Measurements from ENCODE around the gene COL27A1.

DNA sequence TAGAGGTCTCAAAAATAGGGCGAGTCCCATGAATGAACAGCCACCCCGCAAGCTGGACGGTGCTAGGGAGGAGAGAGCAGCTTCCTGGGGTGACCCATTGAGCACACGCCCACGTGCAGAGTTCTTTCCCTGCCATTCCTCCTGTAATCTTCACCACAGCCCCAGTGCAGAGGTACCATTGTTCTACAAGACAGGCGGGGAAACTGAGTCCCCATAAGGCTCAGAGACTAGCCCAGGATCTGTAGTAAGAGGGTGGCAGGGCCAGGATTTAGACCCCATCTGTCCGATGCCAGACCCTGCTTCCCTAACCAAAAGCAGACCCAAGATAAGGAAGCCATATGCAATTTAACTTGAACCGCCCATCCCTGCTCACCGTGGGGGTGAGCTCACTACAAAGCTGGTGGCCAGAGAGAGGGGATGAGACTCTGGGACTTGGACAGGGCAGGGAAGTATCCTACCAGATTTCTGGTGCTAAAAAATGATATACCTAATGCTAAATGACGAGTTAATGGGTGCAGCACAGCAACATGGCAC, 130.9 kb downstream of the COL27A1 start:
- no peak for TF ChIP-seq CTCF (conservative IDR thresholded peaks at IDR 0.05)
- TF ChIP-seq ZFX (IDR thresholded peaks at IDR 0.05): no peak

Data from C4-2B (cell line).